GM18511 (cell line): ENCODE results near the gene EDEM2.
A peak's percentile ranks its signal among the peaks of the same experiment; 100 is the strongest.
"Not testable (repeated sequence)": the region's sequence is repeated elsewhere in the genome, so short reads cannot be mapped to it uniquely, and the experiment has no call there.

Source experiments
- ATAC-seq: cut with Tn5 transposase; IDR thresholded peaks from one replicate; pipeline ENCODE4 v1.9.1; 2021; ENCODE audit warnings: mild to moderate bottlenecking, moderate library complexity; ENCODE audit not compliant: unreplicated experiment

EDEM2 gene

GRCh38 chr20:35146920-35147574 is at the start of gene EDEM2:
TSS of gene EDEM2 (minus strand) at chr20:35147336. CDS start at chr20:35147258, 78 bp downstream.
- ATAC-seq = peak; percentile 76

- ATAC-seq = no peak
Measured at GRCh38 chr20:35196313-35196712, 49.2 kb upstream of the EDEM2 start.

GRCh38 chr20:35193031-35193791 is 46.1 kb upstream of the EDEM2 start:
- not testable (repeated sequence) for ATAC-seq

GRCh38 chr20:35192118-35192872 is 45.2 kb upstream of the EDEM2 start:
- no peak for ATAC-seq

GRCh38 chr20:35191419-35192117 is 44.4 kb upstream of the EDEM2 start:
- no peak for ATAC-seq

GRCh38 chr20:35190556-35190955 is 43.4 kb upstream of the EDEM2 start:
- no peak for ATAC-seq

GRCh38 chr20:35189223-35189622 is 42.1 kb upstream of the EDEM2 start:
- not testable (repeated sequence) for ATAC-seq

GRCh38 chr20:35187584-35188190 is 40.6 kb upstream of the EDEM2 start:
- no peak for ATAC-seq

- ATAC-seq = not testable (repeated sequence)
Measured at GRCh38 chr20:35186691-35187289, 39.7 kb upstream of the EDEM2 start.

GRCh38 chr20:35181731-35182130 is 34.6 kb upstream of the EDEM2 start:
- ATAC-seq = no peak

- no peak for ATAC-seq
Measured at GRCh38 chr20:35180266-35180665, 33.1 kb upstream of the EDEM2 start.

GRCh38 chr20:35179292-35180212 is 32.4 kb upstream of the EDEM2 start:
- ATAC-seq = no peak

GRCh38 chr20:35176132-35176531 is 29.0 kb upstream of the EDEM2 start:
- ATAC-seq = no peak

GRCh38 chr20:35174458-35175216 is 27.5 kb upstream of the EDEM2 start:
- ATAC-seq = no peak

- ATAC-seq = no peak
Measured at GRCh38 chr20:35173576-35174192, 26.5 kb upstream of the EDEM2 start.

- no peak for ATAC-seq
Measured at GRCh38 chr20:35172434-35172806, 25.3 kb upstream of the EDEM2 start.

- ATAC-seq = no peak
Measured at GRCh38 chr20:35171753-35172433, 24.8 kb upstream of the EDEM2 start, which contains the start of gene PROCR. TSS of gene PROCR (plus strand) at chr20:35172072. CDS start at chr20:35172155, 83 bp downstream.

- no peak for ATAC-seq
Measured at GRCh38 chr20:35171438-35171752, 24.3 kb upstream of the EDEM2 start.
